Spleen (tissue), 11 donors: ENCODE measurements around the gene CXXC4. TPM values are rescaled to one million over a fixed set of nuclear protein-coding genes. Genes with fewer than 3 reads are reported as not detected.

ENCODE experiments used
- DNase-seq: peaks from one replicate; pipeline ENCODE4 v3.0.0-alpha.2; 2020
- H3K27ac ChIP-seq, 8 donors: fragments of 200-600 bp; sonication (generic) in 7 of 8; 1 replicate in 4 of 8; 2 replicates in 4 of 8; pipeline versions ENCODE4 v1.5.0 to v1.8.0; 2016 to 2021; ENCODE audit warnings: inconsistent platforms in 4 of 8, mild to moderate bottlenecking in 4 of 8, moderate library complexity in 1 of 8
- H3K27me3 ChIP-seq, 7 donors: fragments of 200-600 bp; sonication (generic) in 6 of 7; replicated peaks in 1 of 7; 1 replicate in 4 of 7; 2 replicates in 3 of 7; pipeline versions ENCODE4 v1.5.0 to v1.8.0; 2016 to 2021; ENCODE audit warnings: inconsistent platforms in 3 of 7, mild to moderate bottlenecking in 1 of 7
- H3K36me3 ChIP-seq, 6 donors: fragments of 200-600 bp; sonication (generic) in 5 of 6; 1 replicate in 4 of 6; 2 replicates in 2 of 6; pipeline versions ENCODE4 v1.5.0 to v1.8.0; 2016 to 2021; ENCODE audit warnings: inconsistent platforms in 2 of 6
- H3K4me1 ChIP-seq, 6 donors: fragments of 200-600 bp; sonication (generic) in 5 of 6; 1 replicate in 3 of 6; 2 replicates in 3 of 6; pipeline versions ENCODE4 v1.5.0 to v1.8.0; 2016 to 2021; ENCODE audit warnings: inconsistent platforms in 3 of 6
- H3K4me3 ChIP-seq, 8 donors: fragments of 200-600 bp; sonication (generic) in 7 of 8; 1 replicate in 4 of 8; 2 replicates in 4 of 8; pipeline versions ENCODE4 v1.5.0 to v1.8.0; 2016 to 2021; ENCODE audit warnings: inconsistent platforms in 4 of 8, mild to moderate bottlenecking in 4 of 8, moderate library complexity in 2 of 8
- H3K9me3 ChIP-seq, 8 donors: fragments of 200-600 bp; sonication (generic) in 7 of 8; 1 replicate in 4 of 8; 2 replicates in 4 of 8; pipeline versions ENCODE4 v1.5.0 to v1.8.0; 2016 to 2021; ENCODE audit warnings: inconsistent platforms in 4 of 8
- POLR2A ChIP-seq, 3 donors: fragments of 450-650 bp; IDR thresholded peaks; one replicate each; pipeline ENCODE4 v1.5.1; 2017; ENCODE audit warnings: antibody characterized with exemption in 3 of 3, mild to moderate bottlenecking in 1 of 3
- POLR2AphosphoS5 ChIP-seq, 3 donors: sonication (generic); formaldehyde crosslinking; IDR thresholded peaks; one replicate each; pipeline ENCODE4 v1.5.1; 2017; ENCODE audit warnings: antibody characterized with exemption in 3 of 3
- WGBS, 5 donors: extraction: QIAGEN DNeasy Blood & Tissue Kit in 3 of 5; methylation state at CpG; one replicate each; pipeline versions ENCODE4 v1.1.5 to v1.1.7; 2013 to 2018; 5-methylcytosine and 5-hydroxymethylcytosine counted together
- intact Hi-C: fragments of 100-400 bp; cut with DNase I; formaldehyde crosslinking; loops from one replicate; pipeline ENCODE4 v1.15.0; 2023; ENCODE audit warnings: low total_unique reads
- polyA plus RNA-seq, 3 donors: library from polyadenylated mRNA; stranded (reverse); fragments of 200-250 nt; gene quantifications; one replicate each; pipeline ENCODE4 v1.2.1, GENCODE V29; 2013
- total RNA-seq, 7 donors: library from RNA; depleted of rRNA in 3 of 7; stranded (reverse); fragments of >200 nt in 3 of 7; fragmentation: NEBNext Ultra II Directional in 4 of 7; extraction: Animal tissue kit (Norgen Biotek cat#: 25700) in 4 of 7; gene quantifications; one replicate each; pipeline versions ENCODE4 v1.1.0 to v1.2.1, GENCODE V29; 2016 to 2021
- TF ChIP-seq, protein P1 (sequence below), 11 experiments: fragments of 200-600 bp in 7 of 11; fragments of 450-650 bp in 4 of 11; sonication (generic) in 4 of 11; IDR thresholded peaks in 8 of 11; conservative IDR thresholded peaks in 3 of 11; 1 replicate in 7 of 11; 2 replicates in 4 of 11; pipeline versions ENCODE4 v1.4.0 to v1.8.0; 2016 to 2021; ENCODE audit warnings: antibody characterized with exemption in 11 of 11, inconsistent platforms in 4 of 11, mild to moderate bottlenecking in 1 of 11
- donor health status: healthy with polysubstance abuse.
- donor health status: DM: no; HTN: no; CAD: no; lungs with moderate emphysema.
- donor health status: DM: no; HTN: no; CAD: no.
- donor health status: Bipolar disorder and iron deficiency.
- donor health status: healthy.
- donor health status: DM: no; HTN: no; CAD: no.
- donor health status: DM: yes; HTN: yes; CAD: no.

The CXXC4 gene
- total and polyA plus RNA-seq, 10 donors, result 0.09 to 1.6 (median 0.54) TPM

- no peak for DNase-seq
- intact Hi-C loops, result no loop called here
Observed at GRCh38 chr4:104446431-104447278, 48.0 kb downstream of the CXXC4 start.

DNA sequence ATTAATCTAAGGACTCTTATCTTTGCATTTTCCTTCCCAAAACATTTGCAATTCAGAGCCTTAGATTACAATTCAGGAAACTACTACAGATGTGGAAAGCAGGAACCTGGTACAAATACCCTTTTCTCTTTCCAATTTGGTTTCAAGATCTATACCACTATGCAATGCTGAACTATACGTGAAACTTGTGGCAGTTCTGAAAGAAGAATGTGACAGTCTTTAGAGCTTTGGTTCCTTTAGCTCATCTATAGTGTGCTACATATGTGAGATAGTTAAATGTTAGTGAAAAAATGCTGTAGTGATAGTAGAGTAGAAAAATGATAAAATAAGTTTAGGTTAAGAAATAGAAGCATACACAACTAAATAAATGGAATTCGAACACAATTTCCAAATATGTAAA, 50.0 kb downstream of the CXXC4 start:
- no peak for DNase-seq
- Histone ChIP-seq H3K9me3 (no peaks in the 10 kb centered on the region), H3K4me1 (peaks cover 0 to 5% (median 0%) of the 10 kb centered on the region in 6 donors), H3K4me3 (no peak overlapping the region), H3K36me3 (no peaks in the 10 kb centered on the region), H3K27ac (no peak overlapping the region), H3K27me3 (no peaks in the 10 kb centered on the region)
- TF ChIP-seq, protein P1, sequence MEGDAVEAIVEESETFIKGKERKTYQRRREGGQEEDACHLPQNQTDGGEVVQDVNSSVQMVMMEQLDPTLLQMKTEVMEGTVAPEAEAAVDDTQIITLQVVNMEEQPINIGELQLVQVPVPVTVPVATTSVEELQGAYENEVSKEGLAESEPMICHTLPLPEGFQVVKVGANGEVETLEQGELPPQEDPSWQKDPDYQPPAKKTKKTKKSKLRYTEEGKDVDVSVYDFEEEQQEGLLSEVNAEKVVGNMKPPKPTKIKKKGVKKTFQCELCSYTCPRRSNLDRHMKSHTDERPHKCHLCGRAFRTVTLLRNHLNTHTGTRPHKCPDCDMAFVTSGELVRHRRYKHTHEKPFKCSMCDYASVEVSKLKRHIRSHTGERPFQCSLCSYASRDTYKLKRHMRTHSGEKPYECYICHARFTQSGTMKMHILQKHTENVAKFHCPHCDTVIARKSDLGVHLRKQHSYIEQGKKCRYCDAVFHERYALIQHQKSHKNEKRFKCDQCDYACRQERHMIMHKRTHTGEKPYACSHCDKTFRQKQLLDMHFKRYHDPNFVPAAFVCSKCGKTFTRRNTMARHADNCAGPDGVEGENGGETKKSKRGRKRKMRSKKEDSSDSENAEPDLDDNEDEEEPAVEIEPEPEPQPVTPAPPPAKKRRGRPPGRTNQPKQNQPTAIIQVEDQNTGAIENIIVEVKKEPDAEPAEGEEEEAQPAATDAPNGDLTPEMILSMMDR (IDR thresholded peaks at IDR 0.05 in 8 of 11, conservative IDR thresholded peaks at IDR 0.05 in 3 of 11), result no peak
- TF ChIP-seq POLR2AphosphoS5 (IDR thresholded peaks at IDR 0.05) (no peak), POLR2A (IDR thresholded peaks at IDR 0.05) (no peak)
- WGBS, 5 donors, result 56 to 83% (median 74%) methylated on average over 2 of the region's 2 CpGs
- intact Hi-C loops, result no loop called here

More at GRCh38 chr4:104446431-104447278, 48.0 kb downstream of the CXXC4 start:
- Histone ChIP-seq H3K4me3 (no peak overlapping the region), H3K27me3 (no peaks in the 10 kb centered on the region), H3K36me3 (no peaks in the 10 kb centered on the region), H3K27ac (no peak overlapping the region), H3K4me1 (peaks cover 0 to 5% (median 0%) of the 10 kb centered on the region in 6 donors), H3K9me3 (no peaks in the 10 kb centered on the region)
- WGBS, 5 donors, result 53 to 63% (median 57%) methylated on average over 5 of the region's 5 CpGs
- TF ChIP-seq POLR2A (IDR thresholded peaks at IDR 0.05), result no peak
- no peak for TF ChIP-seq POLR2AphosphoS5 (IDR thresholded peaks at IDR 0.05)
- TF ChIP-seq, protein P1 (IDR thresholded peaks at IDR 0.05 in 8 of 11, conservative IDR thresholded peaks at IDR 0.05 in 3 of 11), result no peak

DNA sequence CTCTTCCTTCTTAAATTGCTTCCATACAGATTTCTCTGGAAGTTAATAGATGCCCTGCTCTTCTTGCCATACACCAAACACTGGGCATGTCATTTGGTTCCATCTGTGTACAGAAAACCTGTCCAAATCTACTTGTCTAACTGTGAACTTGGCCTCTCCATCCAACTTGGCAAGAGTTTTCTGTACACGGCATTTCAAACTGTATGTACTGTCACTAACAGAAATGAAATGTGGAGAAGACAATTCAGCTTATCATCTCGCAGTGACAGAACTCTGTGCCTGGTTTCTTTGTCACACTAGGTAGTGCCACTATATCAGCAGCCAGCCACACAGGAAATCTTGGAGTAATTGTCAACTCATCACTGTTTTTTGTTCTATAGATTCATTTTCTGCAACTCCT, 58.2 kb downstream of the CXXC4 start:
- no peak for TF ChIP-seq POLR2AphosphoS5 (IDR thresholded peaks at IDR 0.05)
- TF ChIP-seq POLR2A (IDR thresholded peaks at IDR 0.05), result no peak
- TF ChIP-seq, protein P1 (IDR thresholded peaks at IDR 0.05 in 8 of 11, conservative IDR thresholded peaks at IDR 0.05 in 3 of 11), result no peak
- Histone ChIP-seq H3K4me1 (no peaks in the 10 kb centered on the region), H3K9me3 (no peaks in the 10 kb centered on the region), H3K27ac (no peak overlapping the region), H3K36me3 (no peaks in the 10 kb centered on the region), H3K27me3 (no peaks in the 10 kb centered on the region), H3K4me3 (no peak overlapping the region)
- WGBS, 5 donors, result 71 to 95% (median 88%) methylated on average over 2 of the region's 2 CpGs
- intact Hi-C loops, result no loop called here
- no peak for DNase-seq

- WGBS, 5 donors, result 69 to 82% (median 75%) methylated on average over 2 of the region's 2 CpGs
- intact Hi-C loops, result no loop called here
Observed at GRCh38 chr4:104429150-104429741, 65.4 kb downstream of the CXXC4 start.

More at GRCh38 chr4:104429150-104429741, 65.4 kb downstream of the CXXC4 start:
- Histone ChIP-seq H3K27ac (no peak overlapping the region), H3K36me3 (no peaks in the 10 kb centered on the region), H3K9me3 (peaks cover 0 to 14% (median 2%) of the 10 kb centered on the region in 8 donors), H3K4me3 (no peak overlapping the region), H3K27me3 (no peaks in the 10 kb centered on the region), H3K4me1 (no peaks in the 10 kb centered on the region)
- no peak for DNase-seq
- TF ChIP-seq POLR2AphosphoS5 (IDR thresholded peaks at IDR 0.05), result no peak
- TF ChIP-seq POLR2A (IDR thresholded peaks at IDR 0.05), result no peak
- TF ChIP-seq, protein P1 (IDR thresholded peaks at IDR 0.05 in 8 of 11, conservative IDR thresholded peaks at IDR 0.05 in 3 of 11), result no peak
